Vagina (tissue), 2 donors: ENCODE results near the gene USE1.

Source experiments
- CTCF ChIP-seq, 3 experiments: fragments of 450-650 bp in 2 of 3; fragments of 200-600 bp in 1 of 3; sonication (generic) in 1 of 3; IDR thresholded peaks; one replicate each; pipeline ENCODE4 v1.5.1; 2017 to 2019; ENCODE audit warnings: antibody characterized with exemption in 3 of 3, mild to moderate bottlenecking in 2 of 3, moderate library complexity in 2 of 3
- POLR2AphosphoS5 ChIP-seq, 2 donors: sonication (generic); formaldehyde crosslinking; IDR thresholded peaks; one replicate each; pipeline ENCODE4 v1.9.0; 2017; ENCODE audit warnings: antibody characterized with exemption in 2 of 2, mild to moderate bottlenecking in 2 of 2, low read depth in 1 of 2; ENCODE audit not compliant: insufficient read depth in 1 of 2

- TF ChIP-seq CTCF (IDR thresholded peaks at IDR 0.05) (no peak), POLR2AphosphoS5 (IDR thresholded peaks at IDR 0.05; ENCODE audit: insufficient read depth in 1 of 2, low read depth in 1 of 2) (no peak)
Measured at GRCh38 chr19:17214508-17215126, 540 bp upstream of the USE1 start.
